HepG2 (cell line): ENCODE results near the gene TDRD9. TPM values are rescaled to one million over a fixed set of nuclear protein-coding genes. Genes with fewer than 3 reads are reported as not detected.

ENCODE experiments used
- CBFB ChIP-seq: sonication (generic); formaldehyde crosslinking; IDR thresholded peaks from 2 replicates; pipeline ENCODE4 v1.4.0; 2020; ENCODE audit warnings: missing genetic modification reagents
- GATAD1 ChIP-seq: IDR thresholded peaks from 2 replicates; pipeline ENCODE4 v1.6.1; 2016; ENCODE audit warnings: missing genetic modification reagents, missing compliant biosample characterization
- GFI1 ChIP-seq: sonication (generic); formaldehyde crosslinking; IDR thresholded peaks from 2 replicates; pipeline ENCODE4 v1.5.0; 2020; ENCODE audit warnings: missing genetic modification reagents, mild to moderate bottlenecking, borderline replicate concordance
- HOXA7 ChIP-seq: sonication (generic); formaldehyde crosslinking; IDR thresholded peaks from 2 replicates; pipeline ENCODE4 v1.8.1; 2022; ENCODE audit warnings: mild to moderate bottlenecking, missing genetic modification reagents, moderate library complexity
- JUN ChIP-seq: sonication (generic); formaldehyde crosslinking; IDR thresholded peaks from 2 replicates; pipeline ENCODE4 v1.4.0; 2020; ENCODE audit warnings: mild to moderate bottlenecking, missing genetic modification reagents
- MLLT10 ChIP-seq: sonication (generic); formaldehyde crosslinking; IDR thresholded peaks from 2 replicates; pipeline ENCODE4 v1.4.0; 2020; ENCODE audit warnings: missing genetic modification reagents
- NFKBIZ ChIP-seq: IDR thresholded peaks from 2 replicates; pipeline ENCODE4 v1.6.1; 2018; ENCODE audit warnings: missing genetic modification reagents, missing compliant biosample characterization
- RBFOX2 ChIP-seq: fragments of 200-400 bp; formaldehyde crosslinking; IDR thresholded peaks from 2 replicates; pipeline ENCODE4 v1.6.1; 2017; ENCODE audit warnings: low read depth, mild to moderate bottlenecking, low read length
- RFX3 ChIP-seq: IDR thresholded peaks from 2 replicates; pipeline ENCODE4 v1.6.1; 2016; ENCODE audit warnings: missing biosample characterization, missing genetic modification reagents
- SAFB2 ChIP-seq: sonication (generic); formaldehyde crosslinking; IDR thresholded peaks from 2 replicates; pipeline ENCODE4 v1.5.1; 2020; ENCODE audit warnings: missing genetic modification reagents, low read depth, mild to moderate bottlenecking, borderline replicate concordance
- SMC3 ChIP-seq: IDR thresholded peaks from 2 replicates; pipeline ENCODE4 v1.6.1; 2011; ENCODE audit warnings: low read length, improper control_type of control experiment
- WIZ ChIP-seq: sonication (generic); formaldehyde crosslinking; IDR thresholded peaks from 2 replicates; pipeline ENCODE4 v1.5.1; 2020; ENCODE audit warnings: mild to moderate bottlenecking, missing genetic modification reagents
- ZBTB1 ChIP-seq: sonication (generic); formaldehyde crosslinking; IDR thresholded peaks from 2 replicates; pipeline ENCODE4 v1.4.0; 2020; ENCODE audit warnings: missing genetic modification reagents, borderline replicate concordance
- ZNF121 ChIP-seq: sonication (generic); formaldehyde crosslinking; IDR thresholded peaks from 2 replicates; pipeline ENCODE4 v1.5.0; 2020; ENCODE audit warnings: mild to moderate bottlenecking, missing genetic modification reagents
- ZNF256 ChIP-seq: sonication (generic); formaldehyde crosslinking; conservative IDR thresholded peaks from 2 replicates; pipeline ENCODE4 v1.4.0; 2020; ENCODE audit warnings: missing genetic modification reagents
- ZNF460 ChIP-seq: sonication (generic); formaldehyde crosslinking; IDR thresholded peaks from 2 replicates; pipeline ENCODE4 v1.5.1; 2020; ENCODE audit warnings: missing genetic modification reagents, mild to moderate bottlenecking, borderline replicate concordance
- ZNF530 ChIP-seq: sonication (generic); formaldehyde crosslinking; IDR thresholded peaks from 2 replicates; pipeline ENCODE4 v1.5.0; 2020; ENCODE audit warnings: low read depth, mild to moderate bottlenecking, missing genetic modification reagents
- ZNF790 ChIP-seq: sonication (generic); formaldehyde crosslinking; IDR thresholded peaks from 2 replicates; pipeline ENCODE4 v1.8.0; 2022; ENCODE audit warnings: missing genetic modification reagents, mild to moderate bottlenecking, borderline replicate concordance
- polyA plus RNA-seq, 8 experiments: library from polyadenylated mRNA; depleted of rRNA in 3 of 8; stranded (reverse) in 7 of 8; unstranded in 1 of 8; fragments of >200 nt; fragmentation: Illumina TruSeq in 4 of 8; extraction: Trizol in 4 of 8; gene quantifications; 2 replicates each; pipeline versions ENCODE4 v1.2.1 to v1.2.3, GENCODE V29; 2011 to 2016; ENCODE audit warnings: low read depth in 4 of 8, missing spikeins in 1 of 8, mixed read lengths in 1 of 8; ENCODE audit not compliant: insufficient read depth in 1 of 8
- total RNA-seq, 5 experiments: library from RNA; depleted of rRNA; stranded (reverse); fragments of >200 nt; fragmentation: Illumina TruSeq; extraction: Trizol; gene quantifications; 2 replicates each; pipeline ENCODE4 v1.2.3, GENCODE V29; 2016; ENCODE audit warnings: low read depth in 1 of 5
- TF ChIP-seq, protein P1 (sequence below): sonication (generic); formaldehyde crosslinking; conservative IDR thresholded peaks from 2 replicates; pipeline ENCODE4 v1.8.0; 2022; ENCODE audit warnings: missing genetic modification reagents
- TF ChIP-seq, protein P2 (sequence below): sonication (generic); formaldehyde crosslinking; IDR thresholded peaks from 2 replicates; pipeline ENCODE4 v1.5.1; 2020; ENCODE audit warnings: mild to moderate bottlenecking, missing genetic modification reagents, borderline replicate concordance
- TF ChIP-seq, protein P3 (sequence below): sonication (generic); formaldehyde crosslinking; IDR thresholded peaks from 2 replicates; pipeline ENCODE4 v1.4.0; 2020; ENCODE audit warnings: missing genetic modification reagents, borderline replicate concordance

TDRD9 gene
- total and polyA plus RNA-seq, 2 of the 13 experiments (the other 11 are each of a cell fraction or from before 2014, with no cell fraction given): not detected

DNA sequence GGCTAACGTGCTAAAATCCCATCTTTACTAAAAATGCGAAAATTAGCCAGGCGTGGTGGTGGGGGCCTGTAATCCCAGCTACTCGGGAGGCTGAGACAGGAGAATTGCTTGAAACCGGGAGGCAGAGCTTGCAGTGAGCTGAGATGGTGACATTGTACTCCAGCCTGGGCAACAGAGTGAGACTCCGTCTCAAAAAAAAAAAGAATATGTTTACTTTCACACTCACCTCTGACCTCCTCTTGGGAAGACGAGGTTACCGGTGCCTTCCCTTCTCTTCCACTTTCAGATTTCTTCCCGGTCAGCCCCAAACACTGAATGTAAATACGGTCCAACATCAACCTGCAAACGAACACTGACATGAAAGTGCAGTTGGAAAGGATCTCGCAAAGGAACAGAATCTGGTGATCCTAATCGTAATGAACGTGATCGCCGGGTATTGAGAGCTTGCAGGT, 49.1 kb upstream of the TDRD9 start (continued):
- TF ChIP-seq, protein P1, sequence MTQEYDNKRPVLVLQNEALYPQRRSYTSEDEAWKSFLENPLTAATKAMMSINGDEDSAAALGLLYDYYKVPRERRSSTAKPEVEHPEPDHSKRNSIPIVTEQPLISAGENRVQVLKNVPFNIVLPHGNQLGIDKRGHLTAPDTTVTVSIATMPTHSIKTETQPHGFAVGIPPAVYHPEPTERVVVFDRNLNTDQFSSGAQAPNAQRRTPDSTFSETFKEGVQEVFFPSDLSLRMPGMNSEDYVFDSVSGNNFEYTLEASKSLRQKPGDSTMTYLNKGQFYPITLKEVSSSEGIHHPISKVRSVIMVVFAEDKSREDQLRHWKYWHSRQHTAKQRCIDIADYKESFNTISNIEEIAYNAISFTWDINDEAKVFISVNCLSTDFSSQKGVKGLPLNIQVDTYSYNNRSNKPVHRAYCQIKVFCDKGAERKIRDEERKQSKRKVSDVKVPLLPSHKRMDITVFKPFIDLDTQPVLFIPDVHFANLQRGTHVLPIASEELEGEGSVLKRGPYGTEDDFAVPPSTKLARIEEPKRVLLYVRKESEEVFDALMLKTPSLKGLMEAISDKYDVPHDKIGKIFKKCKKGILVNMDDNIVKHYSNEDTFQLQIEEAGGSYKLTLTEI (CRISPR knock-in tag): no peak
- TF ChIP-seq ZNF460 (peak; percentile 78), MLLT10 (CRISPR knock-in tag) (no peak), GFI1 (CRISPR knock-in tag) (no peak), RFX3 (no peak), NFKBIZ (CRISPR knock-in tag) (no peak), SMC3 (no peak), ZNF121 (CRISPR knock-in tag) (peak; percentile 98), ZNF256 (no peak), SAFB2 (CRISPR knock-in tag) (no peak), ZNF790 (no peak), GATAD1 (CRISPR knock-in tag) (no peak), RBFOX2 (no peak), HOXA7 (CRISPR knock-in tag) (no peak), WIZ (CRISPR knock-in tag) (no peak), CBFB (no peak), JUN (CRISPR knock-in tag) (no peak), ZBTB1 (no peak), ZNF530 (CRISPR knock-in tag) (no peak)
- TF ChIP-seq, protein P2, sequence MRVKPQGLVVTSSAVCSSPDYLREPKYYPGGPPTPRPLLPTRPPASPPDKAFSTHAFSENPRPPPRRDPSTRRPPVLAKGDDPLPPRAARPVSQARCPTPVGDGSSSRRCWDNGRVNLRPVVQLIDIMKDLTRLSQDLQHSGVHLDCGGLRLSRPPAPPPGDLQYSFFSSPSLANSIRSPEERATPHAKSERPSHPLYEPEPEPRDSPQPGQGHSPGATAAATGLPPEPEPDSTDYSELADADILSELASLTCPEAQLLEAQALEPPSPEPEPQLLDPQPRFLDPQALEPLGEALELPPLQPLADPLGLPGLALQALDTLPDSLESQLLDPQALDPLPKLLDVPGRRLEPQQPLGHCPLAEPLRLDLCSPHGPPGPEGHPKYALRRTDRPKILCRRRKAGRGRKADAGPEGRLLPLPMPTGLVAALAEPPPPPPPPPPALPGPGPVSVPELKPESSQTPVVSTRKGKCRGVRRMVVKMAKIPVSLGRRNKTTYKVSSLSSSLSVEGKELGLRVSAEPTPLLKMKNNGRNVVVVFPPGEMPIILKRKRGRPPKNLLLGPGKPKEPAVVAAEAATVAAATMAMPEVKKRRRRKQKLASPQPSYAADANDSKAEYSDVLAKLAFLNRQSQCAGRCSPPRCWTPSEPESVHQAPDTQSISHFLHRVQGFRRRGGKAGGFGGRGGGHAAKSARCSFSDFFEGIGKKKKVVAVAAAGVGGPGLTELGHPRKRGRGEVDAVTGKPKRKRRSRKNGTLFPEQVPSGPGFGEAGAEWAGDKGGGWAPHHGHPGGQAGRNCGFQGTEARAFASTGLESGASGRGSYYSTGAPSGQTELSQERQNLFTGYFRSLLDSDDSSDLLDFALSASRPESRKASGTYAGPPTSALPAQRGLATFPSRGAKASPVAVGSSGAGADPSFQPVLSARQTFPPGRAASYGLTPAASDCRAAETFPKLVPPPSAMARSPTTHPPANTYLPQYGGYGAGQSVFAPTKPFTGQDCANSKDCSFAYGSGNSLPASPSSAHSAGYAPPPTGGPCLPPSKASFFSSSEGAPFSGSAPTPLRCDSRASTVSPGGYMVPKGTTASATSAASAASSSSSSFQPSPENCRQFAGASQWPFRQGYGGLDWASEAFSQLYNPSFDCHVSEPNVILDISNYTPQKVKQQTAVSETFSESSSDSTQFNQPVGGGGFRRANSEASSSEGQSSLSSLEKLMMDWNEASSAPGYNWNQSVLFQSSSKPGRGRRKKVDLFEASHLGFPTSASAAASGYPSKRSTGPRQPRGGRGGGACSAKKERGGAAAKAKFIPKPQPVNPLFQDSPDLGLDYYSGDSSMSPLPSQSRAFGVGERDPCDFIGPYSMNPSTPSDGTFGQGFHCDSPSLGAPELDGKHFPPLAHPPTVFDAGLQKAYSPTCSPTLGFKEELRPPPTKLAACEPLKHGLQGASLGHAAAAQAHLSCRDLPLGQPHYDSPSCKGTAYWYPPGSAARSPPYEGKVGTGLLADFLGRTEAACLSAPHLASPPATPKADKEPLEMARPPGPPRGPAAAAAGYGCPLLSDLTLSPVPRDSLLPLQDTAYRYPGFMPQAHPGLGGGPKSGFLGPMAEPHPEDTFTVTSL (CRISPR knock-in tag): no peak
- TF ChIP-seq, protein P3, sequence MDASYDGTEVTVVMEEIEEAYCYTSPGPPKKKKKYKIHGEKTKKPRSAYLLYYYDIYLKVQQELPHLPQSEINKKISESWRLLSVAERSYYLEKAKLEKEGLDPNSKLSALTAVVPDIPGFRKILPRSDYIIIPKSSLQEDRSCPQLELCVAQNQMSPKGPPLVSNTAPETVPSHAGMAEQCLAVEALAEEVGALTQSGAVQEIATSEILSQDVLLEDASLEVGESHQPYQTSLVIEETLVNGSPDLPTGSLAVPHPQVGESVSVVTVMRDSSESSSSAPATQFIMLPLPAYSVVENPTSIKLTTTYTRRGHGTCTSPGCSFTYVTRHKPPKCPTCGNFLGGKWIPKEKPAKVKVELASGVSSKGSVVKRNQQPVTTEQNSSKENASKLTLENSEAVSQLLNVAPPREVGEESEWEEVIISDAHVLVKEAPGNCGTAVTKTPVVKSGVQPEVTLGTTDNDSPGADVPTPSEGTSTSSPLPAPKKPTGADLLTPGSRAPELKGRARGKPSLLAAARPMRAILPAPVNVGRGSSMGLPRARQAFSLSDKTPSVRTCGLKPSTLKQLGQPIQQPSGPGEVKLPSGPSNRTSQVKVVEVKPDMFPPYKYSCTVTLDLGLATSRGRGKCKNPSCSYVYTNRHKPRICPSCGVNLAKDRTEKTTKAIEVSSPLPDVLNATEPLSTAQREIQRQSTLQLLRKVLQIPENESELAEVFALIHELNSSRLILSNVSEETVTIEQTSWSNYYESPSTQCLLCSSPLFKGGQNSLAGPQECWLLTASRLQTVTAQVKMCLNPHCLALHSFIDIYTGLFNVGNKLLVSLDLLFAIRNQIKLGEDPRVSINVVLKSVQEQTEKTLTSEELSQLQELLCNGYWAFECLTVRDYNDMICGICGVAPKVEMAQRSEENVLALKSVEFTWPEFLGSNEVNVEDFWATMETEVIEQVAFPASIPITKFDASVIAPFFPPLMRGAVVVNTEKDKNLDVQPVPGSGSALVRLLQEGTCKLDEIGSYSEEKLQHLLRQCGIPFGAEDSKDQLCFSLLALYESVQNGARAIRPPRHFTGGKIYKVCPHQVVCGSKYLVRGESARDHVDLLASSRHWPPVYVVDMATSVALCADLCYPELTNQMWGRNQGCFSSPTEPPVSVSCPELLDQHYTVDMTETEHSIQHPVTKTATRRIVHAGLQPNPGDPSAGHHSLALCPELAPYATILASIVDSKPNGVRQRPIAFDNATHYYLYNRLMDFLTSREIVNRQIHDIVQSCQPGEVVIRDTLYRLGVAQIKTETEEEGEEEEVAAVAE (CRISPR knock-in tag): no peak
